SK-N-MC (cell line): Measurements from ENCODE around the gene PRKAR1B.

Experiments used
- EZH2 ChIP-seq: fragments of 200-600 bp; sonication (generic); IDR thresholded peaks from one replicate; pipeline ENCODE4 v1.6.1; 2017; ENCODE audit warnings: antibody characterized with exemption
- FOXP2 ChIP-seq: optimal IDR thresholded peaks from 2 replicates; pipeline ENCODE3; 2011; ENCODE audit warnings: mild to moderate bottlenecking, moderate library complexity; ENCODE audit not compliant: insufficient read depth; ENCODE audit errors: extremely low read length, control extremely low read depth
- POLR2AphosphoS5 ChIP-seq: IDR thresholded peaks from 2 replicates; pipeline ENCODE4 v1.6.1; 2012; ENCODE audit warnings: mild to moderate bottlenecking, low read depth, low read length, borderline replicate concordance

- TF ChIP-seq EZH2: no peak
- no peak for TF ChIP-seq POLR2AphosphoS5
- TF ChIP-seq FOXP2: no peak
Measured at GRCh38 chr7:510131-510481, 217.0 kb downstream of the PRKAR1B start.
